HEK293T (cell line): ENCODE results near the gene EPHB2.

Experiments used
- BHLHE40 ChIP-seq: fragments of 450-650 bp; IDR thresholded peaks from 2 replicates; pipeline ENCODE4 v1.6.1; 2016; ENCODE audit warnings: mild to moderate bottlenecking, moderate library complexity, borderline replicate concordance
- ELF4 ChIP-seq: fragments of 450-650 bp; IDR thresholded peaks from 2 replicates; pipeline ENCODE4 v1.6.1; 2017; ENCODE audit warnings: antibody characterized with exemption
- FOXA1 ChIP-seq: fragments of 450-650 bp; IDR thresholded peaks from 2 replicates; pipeline ENCODE4 v1.6.1; 2016; ENCODE audit warnings: mild to moderate bottlenecking
- FOXM1 ChIP-seq: fragments of 450-650 bp; IDR thresholded peaks from 2 replicates; pipeline ENCODE4 v1.6.1; 2017; ENCODE audit warnings: mild to moderate bottlenecking, borderline replicate concordance
- SP1 ChIP-seq: fragments of 450-650 bp; IDR thresholded peaks from 2 replicates; pipeline ENCODE4 v1.6.1; 2017
- TF ChIP-seq, protein P1 (sequence below): fragments of 450-650 bp; IDR thresholded peaks from 2 replicates; pipeline ENCODE4 v1.6.1; 2016

DNA sequence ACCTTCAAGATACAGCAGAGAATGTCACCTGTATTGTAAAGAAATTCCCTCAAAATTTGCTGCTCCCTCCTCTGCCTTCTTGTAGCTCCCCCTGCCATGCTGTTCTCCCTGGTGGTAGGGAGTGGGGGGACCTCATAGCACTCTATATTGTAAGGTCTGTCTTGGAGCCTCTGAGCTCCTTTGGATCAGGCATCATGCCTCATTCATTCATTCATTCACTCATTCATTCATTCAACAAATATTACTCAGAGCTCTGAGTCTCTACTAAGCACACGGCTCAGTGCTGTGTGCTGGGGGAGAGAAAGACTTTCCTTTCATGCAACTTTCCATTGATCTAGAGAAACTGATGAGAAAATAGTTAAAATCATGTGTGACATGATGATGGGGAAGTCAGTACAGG, 27.1 kb upstream of the EPHB2 start:
- TF ChIP-seq BHLHE40 = no peak
- no peak for TF ChIP-seq SP1
- TF ChIP-seq FOXM1 = no peak
- no peak for TF ChIP-seq ELF4
- TF ChIP-seq FOXA1 = no peak
- TF ChIP-seq, protein P1, sequence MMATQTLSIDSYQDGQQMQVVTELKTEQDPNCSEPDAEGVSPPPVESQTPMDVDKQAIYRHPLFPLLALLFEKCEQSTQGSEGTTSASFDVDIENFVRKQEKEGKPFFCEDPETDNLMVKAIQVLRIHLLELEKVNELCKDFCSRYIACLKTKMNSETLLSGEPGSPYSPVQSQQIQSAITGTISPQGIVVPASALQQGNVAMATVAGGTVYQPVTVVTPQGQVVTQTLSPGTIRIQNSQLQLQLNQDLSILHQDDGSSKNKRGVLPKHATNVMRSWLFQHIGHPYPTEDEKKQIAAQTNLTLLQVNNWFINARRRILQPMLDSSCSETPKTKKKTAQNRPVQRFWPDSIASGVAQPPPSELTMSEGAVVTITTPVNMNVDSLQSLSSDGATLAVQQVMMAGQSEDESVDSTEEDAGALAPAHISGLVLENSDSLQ = no peak
